Gastroesophageal sphincter (tissue), 3 donors: ENCODE data around the gene PRXL2B.

Experiments used
- POLR2A ChIP-seq, 2 donors: fragments of 450-650 bp; IDR thresholded peaks; one replicate each; pipeline ENCODE4 v1.6.1; 2017; ENCODE audit warnings: antibody characterized with exemption in 2 of 2, mild to moderate bottlenecking in 2 of 2, moderate library complexity in 1 of 2
- TF ChIP-seq, protein P1 (sequence below), 4 experiments: fragments of 200-600 bp in 2 of 4; fragments of 450-650 bp in 2 of 4; sonication (generic) in 1 of 4; IDR thresholded peaks; one replicate each; pipeline ENCODE4 v1.5.1; 2017 to 2019; ENCODE audit warnings: antibody characterized with exemption in 4 of 4, mild to moderate bottlenecking in 2 of 4, moderate library complexity in 2 of 4

DNA sequence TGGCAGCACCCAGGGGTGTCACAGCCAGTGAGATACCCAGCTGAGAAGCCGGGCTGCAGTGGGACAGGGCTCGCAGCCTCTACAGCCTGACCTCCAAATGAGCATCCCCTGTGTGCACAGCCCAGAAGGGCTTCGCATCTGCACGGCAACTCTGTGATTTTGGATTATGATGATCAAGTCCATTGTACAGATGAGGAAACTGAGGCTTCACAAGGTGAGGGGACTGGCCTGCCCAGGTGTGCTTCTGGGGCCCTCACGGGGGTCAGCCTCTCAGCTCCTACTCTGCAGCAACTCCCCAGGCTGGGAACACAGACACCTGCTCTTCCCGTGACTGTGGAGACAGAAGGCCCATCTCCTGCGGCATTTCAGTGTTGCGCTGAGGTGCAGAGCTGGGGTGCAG, 47.7 kb upstream of the PRXL2B start:
- TF ChIP-seq, protein P1, sequence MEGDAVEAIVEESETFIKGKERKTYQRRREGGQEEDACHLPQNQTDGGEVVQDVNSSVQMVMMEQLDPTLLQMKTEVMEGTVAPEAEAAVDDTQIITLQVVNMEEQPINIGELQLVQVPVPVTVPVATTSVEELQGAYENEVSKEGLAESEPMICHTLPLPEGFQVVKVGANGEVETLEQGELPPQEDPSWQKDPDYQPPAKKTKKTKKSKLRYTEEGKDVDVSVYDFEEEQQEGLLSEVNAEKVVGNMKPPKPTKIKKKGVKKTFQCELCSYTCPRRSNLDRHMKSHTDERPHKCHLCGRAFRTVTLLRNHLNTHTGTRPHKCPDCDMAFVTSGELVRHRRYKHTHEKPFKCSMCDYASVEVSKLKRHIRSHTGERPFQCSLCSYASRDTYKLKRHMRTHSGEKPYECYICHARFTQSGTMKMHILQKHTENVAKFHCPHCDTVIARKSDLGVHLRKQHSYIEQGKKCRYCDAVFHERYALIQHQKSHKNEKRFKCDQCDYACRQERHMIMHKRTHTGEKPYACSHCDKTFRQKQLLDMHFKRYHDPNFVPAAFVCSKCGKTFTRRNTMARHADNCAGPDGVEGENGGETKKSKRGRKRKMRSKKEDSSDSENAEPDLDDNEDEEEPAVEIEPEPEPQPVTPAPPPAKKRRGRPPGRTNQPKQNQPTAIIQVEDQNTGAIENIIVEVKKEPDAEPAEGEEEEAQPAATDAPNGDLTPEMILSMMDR (IDR thresholded peaks at IDR 0.05), result no peak
- TF ChIP-seq POLR2A (IDR thresholded peaks at IDR 0.05), result no peak
